DMS53 (cell line): ENCODE data around the gene LMNA.

ENCODE experiments used
- DNase-seq: peaks from one replicate; lab custom pipeline; 2025; lab: John Stamatoyannopoulos, UW

Gene LMNA

DNA sequence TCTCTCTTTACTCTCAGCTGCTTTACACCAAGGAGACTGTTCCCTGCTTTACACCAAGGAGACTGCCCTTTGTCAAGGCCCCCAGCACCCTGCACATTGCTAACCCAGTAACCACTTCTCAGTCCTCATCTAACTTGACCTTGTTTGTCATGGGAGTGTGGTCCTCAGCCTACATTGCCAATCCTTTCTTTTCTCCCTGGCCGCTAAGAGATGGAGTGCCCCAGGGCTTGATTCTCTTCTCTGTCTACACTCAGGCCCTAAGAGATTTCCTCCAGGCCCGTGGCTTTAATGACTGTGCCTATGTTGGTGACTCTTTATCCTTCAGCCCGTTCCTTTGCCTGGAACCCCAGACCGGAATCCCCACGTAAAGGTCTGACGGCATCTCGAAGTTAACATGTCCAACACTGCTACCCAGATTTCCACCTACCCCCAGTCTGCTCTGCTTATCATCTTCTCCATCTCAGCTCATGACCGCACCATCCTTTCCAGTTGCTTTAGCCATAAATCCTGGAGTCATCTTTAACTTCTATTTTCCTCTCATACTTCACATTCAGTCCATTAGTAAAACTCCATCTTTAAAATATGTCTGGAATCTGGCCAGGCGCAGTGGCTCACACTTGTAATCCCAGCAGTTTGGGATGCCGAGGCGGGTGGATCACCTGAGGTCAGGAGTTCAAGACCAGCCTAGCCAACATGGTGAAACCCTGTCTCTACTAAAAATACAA is 29.4 kb downstream of the LMNA start:
- DNase-seq = no peak

DNA sequence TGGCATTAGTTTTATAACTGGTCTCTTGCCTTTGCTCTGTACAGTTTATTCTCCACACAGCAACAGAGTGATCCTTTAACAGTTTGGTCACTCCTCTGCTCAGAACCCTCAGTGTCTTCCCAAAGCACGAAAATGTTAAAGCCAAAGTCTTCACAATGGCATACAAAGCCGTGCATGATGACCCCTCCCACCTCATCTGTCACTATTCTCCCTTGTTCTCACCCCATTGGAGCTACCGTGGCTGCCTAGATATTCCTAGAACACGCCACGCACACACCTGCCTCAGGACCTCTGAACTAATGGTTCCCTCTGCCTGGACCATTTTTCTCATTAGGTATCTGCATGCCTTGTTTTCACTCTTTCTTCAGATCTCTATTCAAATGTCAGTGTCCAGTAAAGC is 30.2 kb downstream of the LMNA start:
- DNase-seq = no peak

DNA sequence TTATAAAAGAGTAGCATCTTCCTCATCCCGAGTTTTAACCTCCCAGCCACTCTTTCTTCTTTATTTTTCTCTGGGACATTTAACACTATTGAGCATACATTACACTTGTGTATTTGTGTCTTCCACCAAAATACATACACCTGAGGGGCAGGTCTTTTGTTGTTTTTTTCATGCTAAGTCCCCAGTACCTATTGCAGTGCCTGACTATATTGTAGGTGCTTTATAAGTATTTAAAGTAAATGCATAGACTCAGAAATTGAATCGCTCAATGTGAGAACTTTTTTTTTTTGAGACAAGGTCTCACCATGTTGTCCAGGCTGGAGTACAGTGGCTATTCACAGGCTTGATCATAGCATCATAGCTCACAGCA is 31.1 kb downstream of the LMNA start:
- no peak for DNase-seq

DNA sequence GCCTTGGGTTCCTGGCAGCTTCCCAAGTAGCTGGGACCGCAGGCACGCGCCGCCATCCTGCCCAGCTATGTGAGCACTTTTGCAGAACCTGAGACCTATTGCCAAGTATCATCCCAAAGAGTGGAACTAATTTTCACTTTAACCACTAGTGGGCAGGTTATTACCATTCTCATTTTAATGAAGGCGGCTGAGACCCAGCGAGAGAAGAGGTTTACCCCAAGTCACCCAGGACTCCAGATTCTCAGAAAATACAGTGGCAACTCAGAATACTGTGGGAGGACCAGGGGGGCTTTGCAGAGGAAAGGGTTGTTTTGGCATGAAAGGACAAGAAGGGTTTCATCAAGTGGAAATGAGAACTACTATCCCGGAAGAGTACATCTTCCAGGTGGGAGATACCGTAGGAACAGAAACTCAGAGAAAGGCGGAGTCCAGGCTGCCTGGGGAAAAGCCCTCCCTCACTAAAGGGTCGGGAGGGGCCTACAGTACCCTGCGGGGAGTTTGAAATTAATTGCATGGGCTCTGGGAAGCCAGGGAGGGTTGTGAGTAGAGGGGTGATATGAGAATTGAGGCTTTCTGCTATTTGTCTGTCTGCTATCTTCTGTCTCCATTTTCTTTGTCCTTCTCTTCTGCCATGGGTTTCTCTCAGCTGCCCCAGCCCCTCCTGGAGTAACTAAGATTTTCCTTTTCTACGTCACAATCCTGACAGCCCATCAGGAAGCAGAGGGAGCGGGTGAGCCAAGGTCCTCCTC is 31.7 kb downstream of the LMNA start:
- DNase-seq = peak; percentile 91

DNA sequence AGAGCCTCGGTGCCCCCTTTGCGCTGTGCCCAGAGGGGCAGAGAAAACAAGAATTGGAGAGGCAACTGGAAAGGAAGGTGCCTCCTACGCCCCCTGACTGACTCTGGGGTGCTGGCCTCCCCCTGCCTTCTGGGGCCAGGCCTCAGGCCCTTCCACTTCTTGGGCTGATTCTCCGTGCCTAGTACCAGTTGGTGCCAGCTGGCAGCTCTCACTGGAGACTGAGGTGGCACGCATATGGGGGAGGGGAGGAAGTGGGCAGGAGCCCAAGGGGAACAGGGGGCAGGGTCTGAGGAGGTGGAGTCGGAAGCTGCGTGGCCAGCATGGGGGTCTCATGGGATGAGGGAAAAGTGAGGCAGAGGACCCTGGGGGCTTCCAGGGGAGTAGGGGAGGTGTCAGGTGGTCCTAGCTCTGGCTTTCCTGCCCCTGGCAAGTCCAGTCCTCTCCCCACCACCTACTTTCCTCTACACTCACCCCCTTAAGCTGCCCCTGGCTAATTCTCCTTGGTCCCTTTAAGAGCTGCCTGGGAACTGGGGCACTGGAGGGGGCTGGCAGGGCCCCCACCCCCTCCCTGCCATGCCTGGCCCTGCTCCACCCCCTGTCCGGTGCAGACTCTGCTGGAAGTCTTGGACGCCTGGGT is 32.4 kb downstream of the LMNA start:
- DNase-seq = no peak

DNA sequence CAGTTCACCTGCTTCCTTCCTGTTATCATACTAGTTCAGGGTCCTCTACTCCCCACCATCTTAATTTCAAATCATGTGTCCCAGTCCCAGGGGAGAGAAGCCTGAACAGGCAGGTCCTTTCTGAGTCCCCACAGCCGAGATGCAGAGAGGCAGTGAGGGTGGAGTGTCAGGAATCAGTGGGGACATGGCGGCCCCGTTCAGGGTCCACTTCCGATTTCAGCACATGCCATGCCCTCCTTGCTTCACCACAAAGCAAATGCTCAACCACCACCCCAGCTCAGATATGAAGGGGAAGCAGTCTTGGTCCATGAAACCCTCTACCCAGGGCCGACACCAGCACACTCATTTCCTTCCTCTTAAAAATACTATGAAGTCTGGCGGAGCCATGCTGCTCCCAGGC is 33.7 kb downstream of the LMNA start:
- no peak for DNase-seq

DNA sequence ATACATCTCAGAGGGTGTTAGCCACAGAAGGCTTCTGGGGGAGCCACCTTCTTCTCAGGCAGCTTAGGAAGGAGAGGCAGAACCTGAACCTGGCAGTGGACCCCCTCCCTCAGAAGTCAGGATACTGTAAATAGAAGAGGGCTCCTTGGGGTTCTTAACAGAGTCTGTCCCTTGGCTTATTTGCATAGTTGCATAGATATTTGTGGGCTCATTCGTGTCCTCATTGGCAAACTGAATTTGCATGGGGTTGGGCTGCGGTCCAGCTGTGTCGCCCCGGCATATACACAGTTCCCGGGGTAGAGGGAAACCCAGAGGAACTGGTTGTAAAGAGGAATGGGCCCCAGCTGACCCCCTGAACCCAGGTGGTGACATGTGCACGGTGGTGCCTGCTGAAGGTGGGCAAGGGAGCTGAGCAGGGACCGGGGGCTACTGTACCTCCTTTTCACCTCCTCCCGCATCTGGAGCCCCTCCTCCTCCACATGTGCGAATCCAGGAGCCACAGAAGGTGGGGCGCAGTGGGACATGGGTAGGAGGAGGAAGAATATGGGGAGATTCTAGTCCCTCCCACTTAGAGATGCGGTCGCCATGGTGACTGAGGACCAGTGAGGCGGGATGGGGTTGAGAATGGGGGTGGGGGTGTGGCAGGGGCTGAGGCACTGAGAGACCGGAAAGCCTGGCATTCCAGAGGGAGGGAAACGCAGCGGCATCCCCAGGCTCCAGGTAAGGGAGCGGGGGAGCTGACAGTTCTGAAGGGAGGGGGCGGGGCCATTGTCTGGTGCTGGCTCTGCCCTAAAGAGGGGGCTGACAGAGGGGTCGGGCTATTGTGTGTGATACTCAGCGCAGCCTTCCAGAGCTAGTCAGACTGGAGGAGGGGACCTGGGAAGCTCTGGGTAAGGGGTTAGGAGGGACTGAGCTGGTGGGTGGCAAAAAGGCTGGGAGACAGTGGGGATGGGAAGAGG is 35.1 kb downstream of the LMNA start:
- DNase-seq = no peak

DNA sequence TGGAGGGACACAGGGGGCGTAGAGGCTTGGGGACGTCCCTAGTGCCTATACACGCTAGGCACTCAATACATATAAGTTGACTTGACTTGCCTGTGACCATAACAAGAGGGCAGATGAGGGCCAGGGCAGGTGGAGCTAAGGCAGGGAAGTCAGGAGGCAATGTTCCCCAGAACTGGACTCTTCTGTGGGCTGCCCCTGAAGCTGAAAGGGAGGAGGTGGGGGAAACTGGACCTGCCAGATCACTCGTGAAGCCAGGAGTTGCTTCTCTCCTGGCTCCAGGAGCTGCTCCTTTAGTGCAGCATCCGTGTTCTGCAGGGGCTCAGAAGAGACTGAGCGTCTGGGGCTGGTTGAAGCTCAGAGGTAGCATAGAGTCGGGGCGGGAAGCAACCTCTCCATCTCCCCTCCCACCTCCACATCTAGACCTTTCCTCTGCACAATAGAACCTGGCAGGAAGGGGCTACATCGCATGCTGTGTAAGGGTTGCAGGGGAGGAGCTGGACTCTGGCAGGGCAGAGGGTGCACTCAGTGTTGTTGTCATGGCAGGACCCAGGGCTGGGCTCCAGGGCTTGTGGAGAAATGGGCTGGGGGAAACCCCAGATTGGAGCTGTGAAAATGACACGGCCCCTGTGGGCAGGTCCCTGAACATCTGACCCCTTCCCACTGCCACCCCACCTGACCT is 36.0 kb downstream of the LMNA start:
- no peak for DNase-seq

DNA sequence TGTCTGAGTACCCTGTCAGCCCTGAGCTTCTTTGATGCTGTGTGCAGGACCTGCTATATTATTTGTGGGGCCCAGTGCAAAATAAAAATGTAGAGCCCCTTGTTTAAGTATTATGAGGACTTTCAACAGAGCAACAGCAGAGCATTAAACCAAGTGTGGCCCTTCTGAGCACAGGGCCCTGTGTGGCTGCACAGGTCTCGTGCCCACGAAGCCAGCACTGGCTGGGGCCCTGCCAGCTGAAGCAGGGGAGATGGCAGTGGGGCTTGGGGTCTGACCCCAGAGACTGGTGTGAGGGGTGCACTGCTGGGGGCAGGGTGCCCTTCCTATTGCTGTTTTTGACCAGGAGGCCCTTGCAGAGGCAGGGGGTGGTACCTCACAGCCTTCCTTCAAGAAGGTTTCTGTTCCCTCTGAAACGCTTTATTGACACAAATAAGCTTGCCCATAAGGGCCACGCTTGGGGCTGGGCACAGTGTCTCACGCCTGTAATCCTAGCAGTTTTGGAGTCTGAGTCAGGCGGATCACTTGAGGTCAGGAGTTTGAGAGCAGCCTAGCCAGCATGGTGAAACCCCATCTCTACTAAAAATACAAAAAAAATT is 36.7 kb downstream of the LMNA start:
- DNase-seq = no peak

DNA sequence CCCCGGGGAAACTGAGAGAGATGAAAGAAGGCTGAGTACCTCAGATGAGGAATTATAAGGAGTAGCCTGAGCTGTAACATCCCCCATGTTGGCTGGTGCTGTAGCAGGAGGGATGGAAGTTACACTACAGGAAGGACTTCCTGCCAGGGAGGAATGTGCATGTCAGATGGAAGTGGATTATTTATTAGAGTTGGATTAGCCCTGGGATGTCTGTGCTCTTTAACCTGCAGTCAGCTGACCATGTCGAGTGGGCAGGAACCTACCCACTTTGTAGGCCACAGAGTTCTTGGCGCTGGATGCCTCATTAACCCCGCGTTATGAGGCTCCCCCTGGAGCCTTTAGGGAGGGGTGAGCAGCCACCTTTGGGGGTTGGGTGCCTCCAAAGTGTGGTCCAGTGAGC is 38.1 kb downstream of the LMNA start:
- no peak for DNase-seq

DNA sequence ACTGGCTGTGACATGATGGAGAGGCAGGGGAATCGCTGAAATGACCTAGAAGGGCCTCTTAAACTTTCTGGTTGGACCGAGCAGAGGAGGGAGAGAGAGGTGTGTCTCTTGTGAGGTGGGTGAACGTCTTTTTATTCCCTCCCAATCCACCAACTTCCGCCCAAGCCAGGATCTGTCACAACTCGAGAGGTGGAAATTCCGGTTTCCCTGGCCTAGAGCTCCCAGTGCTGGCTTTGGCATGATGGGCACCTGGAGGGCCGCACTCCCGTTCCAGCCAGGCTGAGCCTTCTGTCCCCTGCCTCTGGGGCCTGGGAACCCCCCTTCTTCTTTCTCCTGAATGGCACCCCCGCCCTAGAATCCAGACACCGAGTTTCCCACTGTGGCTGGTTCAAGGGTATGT is 38.9 kb downstream of the LMNA start, which contains the start of gene SEMA4A:
TSS of gene SEMA4A (plus strand) at position 224 of the 400 bp plus-strand sequence. CDS start 994 bp downstream, outside the sequence.
- DNase-seq = peak; percentile 60

DNA sequence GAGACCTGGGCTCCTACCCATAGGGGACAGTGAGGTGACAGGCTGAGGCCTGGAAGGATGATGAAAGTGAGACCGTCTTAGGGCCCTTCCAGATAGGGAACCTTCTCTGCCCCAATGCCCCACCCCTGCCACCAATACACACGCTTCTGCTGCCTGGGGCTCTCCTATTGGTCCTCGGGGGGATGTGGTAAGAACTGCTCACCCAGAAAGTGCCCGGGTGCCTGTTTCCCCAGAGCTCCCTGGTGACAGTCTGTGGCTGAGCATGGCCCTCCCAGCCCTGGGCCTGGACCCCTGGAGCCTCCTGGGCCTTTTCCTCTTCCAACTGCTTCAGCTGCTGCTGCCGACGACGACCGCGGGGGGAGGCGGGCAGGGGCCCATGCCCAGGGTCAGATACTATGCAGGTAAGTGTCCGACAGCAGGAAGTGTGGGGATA is 39.8 kb downstream of the LMNA start:
- no peak for DNase-seq

DNA sequence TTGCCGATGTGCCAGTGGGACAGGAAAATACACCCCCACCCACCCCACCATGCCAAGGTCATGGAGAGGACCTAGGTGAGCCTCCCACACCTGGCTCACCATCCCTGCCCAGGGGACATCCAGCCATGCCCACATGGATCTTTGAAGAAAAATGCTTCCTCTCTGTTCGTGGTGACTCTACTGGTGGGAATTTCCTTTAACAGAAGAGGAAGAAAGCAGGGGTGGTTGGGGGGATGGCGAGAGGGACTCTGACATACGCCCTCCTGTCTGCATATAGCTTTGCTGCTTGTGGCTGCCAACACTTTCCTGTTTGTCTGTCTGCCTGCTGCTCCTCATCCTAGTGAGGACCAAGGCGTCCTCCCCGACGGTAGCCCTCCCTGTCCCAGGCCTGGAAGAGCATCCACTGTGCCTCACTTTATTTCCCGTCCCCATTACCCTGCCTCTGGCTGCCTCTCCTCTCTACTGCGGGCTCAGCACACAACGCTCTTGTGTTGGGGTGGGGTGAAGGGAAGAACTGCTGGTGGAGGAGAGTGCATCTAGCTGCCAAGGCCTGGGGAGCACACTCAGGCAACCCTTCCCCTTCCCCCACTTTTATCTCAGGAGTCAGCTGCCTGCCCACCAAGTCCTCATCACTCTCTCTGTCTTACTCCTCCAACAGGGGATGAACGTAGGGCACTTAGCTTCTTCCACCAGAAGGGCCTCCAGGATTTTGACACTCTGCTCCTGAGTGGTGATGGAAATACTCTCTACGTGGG is 41.4 kb downstream of the LMNA start:
- DNase-seq = no peak

DNA sequence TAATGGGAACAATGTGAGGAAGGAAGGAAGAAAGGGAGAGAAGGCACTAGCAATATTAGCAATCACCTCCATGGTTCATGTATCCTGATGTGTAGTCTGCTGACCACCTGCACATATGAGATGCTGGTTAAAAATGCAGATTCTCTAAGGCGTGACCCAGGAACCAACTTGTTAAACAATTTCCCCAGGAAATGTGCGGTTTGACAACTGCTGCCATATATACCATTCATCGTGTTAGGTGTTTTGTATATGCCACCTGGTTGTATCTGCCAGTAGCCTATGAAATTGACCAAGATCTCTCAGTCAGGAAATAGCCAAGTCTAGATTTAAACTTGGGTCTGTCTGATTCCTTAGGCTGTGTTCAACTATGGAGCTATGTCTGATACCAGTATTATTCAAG is 43.0 kb downstream of the LMNA start:
- DNase-seq = no peak

DNA sequence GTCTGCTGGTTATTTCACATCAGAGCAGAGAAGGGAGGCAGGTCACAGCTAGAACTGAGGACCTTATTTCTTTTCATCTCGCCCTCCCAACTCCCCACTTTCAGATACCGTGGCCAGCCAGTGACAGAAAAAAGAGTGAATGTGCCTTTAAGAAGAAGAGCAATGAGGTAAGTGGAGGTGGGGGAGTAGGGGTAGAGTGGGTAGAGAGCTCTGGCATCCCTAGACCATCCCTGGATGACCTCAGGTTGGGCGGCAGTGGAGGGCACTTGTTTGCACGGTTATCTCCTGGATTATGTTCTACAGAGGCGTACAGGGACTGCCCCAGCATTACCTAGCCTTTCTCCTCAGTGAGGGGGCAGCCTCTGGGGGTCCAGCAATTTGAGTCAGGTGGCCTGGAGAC is 43.5 kb downstream of the LMNA start:
- no peak for DNase-seq

DNA sequence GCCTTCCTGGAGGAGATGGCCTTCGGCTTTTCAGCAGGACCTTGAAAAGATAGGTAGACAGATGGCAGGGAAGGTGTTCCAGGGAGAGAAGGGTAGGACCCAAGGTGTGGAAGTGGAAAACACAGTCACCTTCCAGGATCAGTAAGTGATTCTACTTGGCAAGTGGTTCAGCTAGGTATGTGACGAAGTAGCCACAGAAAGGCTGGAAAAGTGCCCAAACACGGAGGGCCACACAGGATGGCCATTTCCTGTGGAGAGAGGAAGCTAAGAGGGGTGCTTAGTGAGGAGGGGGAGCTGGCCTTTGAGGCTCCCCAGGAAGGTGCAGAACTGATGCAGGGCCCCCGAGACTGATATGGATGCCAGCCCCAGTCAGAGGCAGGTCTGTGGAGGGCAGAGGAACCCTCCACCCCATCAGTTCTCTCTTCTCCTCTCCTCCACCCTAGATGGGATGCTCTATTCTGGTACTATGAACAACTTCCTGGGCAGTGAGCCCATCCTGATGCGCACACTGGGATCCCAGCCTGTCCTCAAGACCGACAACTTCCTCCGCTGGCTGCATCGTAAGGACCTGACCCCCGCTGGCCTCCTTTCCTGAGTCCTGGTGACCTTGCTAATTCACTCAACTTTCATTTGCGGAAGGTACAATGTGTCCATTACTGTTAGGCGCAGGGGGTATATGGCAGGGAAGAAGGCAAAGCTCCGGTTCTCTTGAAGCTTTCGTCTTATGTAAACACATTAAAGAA is 45.7 kb downstream of the LMNA start:
- no peak for DNase-seq

DNA sequence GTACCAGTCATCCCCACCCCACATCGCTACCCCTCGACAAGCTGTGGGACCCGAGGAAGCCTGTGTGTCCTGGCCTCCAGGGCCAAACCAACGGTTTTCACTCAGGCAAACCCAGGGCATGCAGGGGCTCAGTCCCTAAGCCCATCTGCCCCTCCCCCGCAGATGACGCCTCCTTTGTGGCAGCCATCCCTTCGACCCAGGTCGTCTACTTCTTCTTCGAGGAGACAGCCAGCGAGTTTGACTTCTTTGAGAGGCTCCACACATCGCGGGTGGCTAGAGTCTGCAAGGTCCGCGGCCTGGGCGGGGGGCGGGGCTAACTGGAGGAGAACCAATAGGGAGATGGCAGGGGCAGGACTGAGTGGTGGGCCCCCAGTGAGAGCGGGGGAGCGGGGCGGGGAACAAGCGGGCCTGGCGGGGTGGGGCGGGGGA is 46.2 kb downstream of the LMNA start:
- no peak for DNase-seq

DNA sequence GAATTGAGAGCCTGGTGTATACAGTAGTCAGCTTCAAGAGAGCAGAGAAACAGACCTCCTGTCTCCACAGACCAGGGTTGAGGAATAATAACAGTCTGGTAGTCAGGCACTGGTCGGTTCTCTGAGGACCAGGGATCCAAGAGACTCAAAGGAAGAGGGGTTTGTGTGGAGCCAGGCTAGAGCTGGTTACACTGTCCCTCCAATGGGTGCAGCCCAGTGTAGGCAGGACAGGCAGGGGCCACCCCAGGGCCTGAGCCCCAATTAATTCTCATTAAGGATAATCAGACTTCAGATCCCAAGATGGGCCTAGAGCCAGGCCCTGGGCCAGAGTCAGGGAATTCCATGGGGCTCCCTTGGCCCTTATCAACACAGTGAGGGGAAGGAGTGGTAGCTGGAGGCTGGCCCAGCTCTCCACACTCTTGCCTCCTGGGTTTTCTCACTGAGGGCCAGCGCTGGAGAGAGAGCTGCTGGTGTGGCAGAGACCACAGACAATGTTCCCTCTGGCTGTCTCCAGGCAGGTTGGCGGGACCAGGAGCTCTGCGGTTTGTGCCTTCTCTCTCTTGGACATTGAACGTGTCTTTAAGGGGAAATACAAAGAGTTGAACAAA is 48.0 kb downstream of the LMNA start:
- DNase-seq = no peak

DNA sequence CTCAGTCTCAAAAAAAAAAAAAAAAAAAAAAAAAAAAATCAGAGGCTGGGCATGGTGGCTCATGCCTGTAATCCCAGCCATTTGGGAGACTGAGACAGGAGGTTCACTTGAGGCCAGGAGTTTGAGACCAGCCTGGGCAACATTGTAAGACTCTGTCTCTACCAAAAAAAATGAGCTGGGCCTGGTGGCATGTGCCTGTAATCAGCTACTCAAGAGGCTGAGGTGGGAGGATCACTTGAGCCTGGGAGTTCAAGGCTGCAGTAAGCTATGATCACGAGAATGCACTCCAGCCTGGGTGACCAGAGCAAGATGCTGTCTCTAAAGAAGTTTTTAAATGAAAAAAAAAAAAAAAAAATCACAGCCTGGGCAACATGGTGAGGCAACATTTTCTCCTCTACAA is 49.2 kb downstream of the LMNA start:
- no peak for DNase-seq
